ELR (cell line): ENCODE data around the gene PACRG.
"Not testable (repeated sequence)": the region's sequence is repeated elsewhere in the genome, so short reads cannot be mapped to it uniquely, and the experiment has no call there.

Source experiments
- DNase-seq: peaks from one replicate; pipeline ENCODE4 v3.0.0-alpha.2; 2015; ENCODE audit warnings: low read depth

Gene PACRG

GRCh38 chr6:162941128-162941527 lies 213.4 kb downstream of the PACRG start:
- no peak for DNase-seq

- peak; percentile 96 for DNase-seq
These were observed 215.1 kb downstream of the PACRG start for GRCh38 chr6:162942866-162943265.

- DNase-seq, result no peak
These were observed 215.6 kb downstream of the PACRG start for GRCh38 chr6:162943369-162943768.

- DNase-seq, result no peak
These were observed 223.5 kb downstream of the PACRG start for GRCh38 chr6:162951164-162951743.

GRCh38 chr6:162952423-162952822 lies 224.6 kb downstream of the PACRG start:
- no peak for DNase-seq

- DNase-seq, result no peak
These were observed 229.3 kb downstream of the PACRG start for GRCh38 chr6:162957062-162957461.

- no peak for DNase-seq
These were observed 233.1 kb downstream of the PACRG start for GRCh38 chr6:162960679-162961457.

GRCh38 chr6:162962093-162962492 lies 234.3 kb downstream of the PACRG start:
- peak; percentile 81 for DNase-seq

GRCh38 chr6:162963861-162964260 lies 236.1 kb downstream of the PACRG start:
- peak; percentile 40 for DNase-seq

GRCh38 chr6:162964488-162965140 lies 236.8 kb downstream of the PACRG start:
- DNase-seq, result peak; percentile 99

- DNase-seq, result no peak
These were observed 237.6 kb downstream of the PACRG start for GRCh38 chr6:162965366-162965765.

- DNase-seq, result no peak
These were observed 242.5 kb downstream of the PACRG start for GRCh38 chr6:162970246-162970645.

- DNase-seq, result no peak
These were observed 243.6 kb downstream of the PACRG start for GRCh38 chr6:162971356-162971755.

- DNase-seq, result no peak
These were observed 245.5 kb downstream of the PACRG start for GRCh38 chr6:162973151-162973872.

GRCh38 chr6:162973980-162974379 lies 246.2 kb downstream of the PACRG start:
- no peak for DNase-seq

- peak; percentile 28 for DNase-seq
These were observed 246.9 kb downstream of the PACRG start for GRCh38 chr6:162974685-162975084.

GRCh38 chr6:162976141-162976540 lies 248.4 kb downstream of the PACRG start:
- DNase-seq, result no peak

GRCh38 chr6:162983234-162983633 lies 255.5 kb downstream of the PACRG start:
- DNase-seq, result not testable (repeated sequence)

GRCh38 chr6:162998777-162999176 lies 271.0 kb downstream of the PACRG start:
- no peak for DNase-seq

- peak; percentile 84 for DNase-seq
These were observed 272.0 kb downstream of the PACRG start for GRCh38 chr6:162999575-163000285.

GRCh38 chr6:163001330-163001729 lies 273.6 kb downstream of the PACRG start:
- peak; percentile 41 for DNase-seq

GRCh38 chr6:163008186-163008585 lies 280.4 kb downstream of the PACRG start:
- no peak for DNase-seq
